Activated CD4-positive, alpha-beta T cell treated with anti-CD3 and anti-CD28 coated beads for 36 hours (primary cell): Measurements from ENCODE around the gene PABPN1L. TPM values are rescaled to one million over a fixed set of nuclear protein-coding genes. Genes with fewer than 3 reads are reported as not detected.

ENCODE experiments used
- ATAC-seq: fragments of 200-7000 bp; cut with Tn5 transposase; one replicate; pipeline ENCODE4 v1.10.0; 2021; ENCODE audit warnings: mild to moderate bottlenecking, moderate library complexity
- CTCF ChIA-PET: fragments of 350-600 bp; sonication (Branson Sonifier 250); formaldehyde crosslinking; loops from one replicate; lab custom pipeline; 2021; ENCODE audit warnings: antibody characterized with exemption; lab: Charles Lee
- POLR2A ChIA-PET: fragments of 350-600 bp; sonication (Branson Sonifier 250); formaldehyde crosslinking; loops from one replicate; lab custom pipeline; 2021; ENCODE audit warnings: antibody characterized with exemption, inconsistent platforms; lab: Charles Lee
- DNase-seq: peaks from one replicate; pipeline ENCODE4 v3.0.0-alpha.2; 2020
- H3K27ac Mint-ChIP-seq: one replicate; pipeline ENCODE4 v1.8.0; 2021; ENCODE audit warnings: mixed read lengths
- H3K27me3 Mint-ChIP-seq: one replicate; pipeline ENCODE4 v1.8.0; 2021; ENCODE audit warnings: mixed read lengths
- H3K36me3 Mint-ChIP-seq: one replicate; pipeline ENCODE4 v1.8.0; 2021; ENCODE audit warnings: low read depth, mixed read lengths
- H3K4me1 Mint-ChIP-seq: one replicate; pipeline ENCODE4 v1.8.0; 2021; ENCODE audit warnings: mixed read lengths
- H3K4me3 Mint-ChIP-seq: one replicate; pipeline ENCODE4 v1.8.0; 2021; ENCODE audit warnings: mild to moderate bottlenecking, moderate library complexity, mixed read lengths
- H3K9me3 Mint-ChIP-seq: one replicate; pipeline ENCODE4 v1.8.0; 2021; ENCODE audit warnings: low read depth, mixed read lengths
- intact Hi-C, 2 experiments: fragments of 100-400 bp; cut with DNase I in 1 of 2; cut with micrococcal nuclease in 1 of 2; formaldehyde crosslinking; loops; one replicate each; pipeline versions ENCODE4 v1.14.2 to v1.15.1; 2022 to 2024; cut with DNase I, micrococcal nuclease
- total RNA-seq, 2 experiments: library from RNA; stranded (reverse); gene quantifications; one replicate each; pipeline ENCODE4 v1.2.3, GENCODE V29; 2021

The PABPN1L gene
- total RNA-seq, 2 experiments from 2014 or later = not detected

DNA sequence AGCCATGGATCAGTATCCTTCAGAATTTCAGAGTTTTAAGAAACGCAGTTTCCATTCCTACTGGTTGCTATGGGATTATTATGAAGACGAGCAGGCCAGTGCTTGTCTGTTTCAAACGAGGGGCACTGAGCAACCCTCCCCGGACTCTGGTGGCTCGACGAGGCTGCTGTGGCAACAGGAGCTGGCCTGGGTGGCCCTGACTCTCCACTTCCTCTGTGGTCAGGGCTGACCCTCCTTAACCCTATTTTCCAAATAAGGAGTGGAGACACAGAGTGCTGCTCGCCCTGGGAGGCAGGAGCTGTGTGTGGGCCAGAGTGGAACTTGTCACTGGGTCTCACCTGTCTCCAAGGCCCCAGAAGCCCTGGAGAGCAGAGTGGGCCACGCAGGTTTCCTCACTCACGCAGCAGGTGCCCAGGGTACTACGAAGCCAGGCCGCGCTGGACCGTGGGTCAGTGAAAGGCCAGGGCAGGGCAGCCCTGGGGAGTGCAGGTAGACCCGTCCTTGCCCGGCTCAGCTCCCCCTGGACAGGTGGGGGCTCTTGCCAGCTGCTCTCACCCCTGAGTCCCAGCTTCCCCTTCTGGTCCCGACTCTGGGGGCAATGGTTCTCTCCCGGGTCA lies 13.0 kb downstream of the PABPN1L start:
- CTCF ChIA-PET = interaction anchor here (0.7 kb wide), 1 partner anchor 66 kb away, joined by 3 read pairs; no protein-coding TSS in a partner anchor
- ATAC-seq (no peak), DNase-seq (no peak)
- Mint-ChIP-seq H3K27ac (no peak overlapping the region), H3K4me3 (no peak overlapping the region), H3K4me1 (peaks cover 18% of the 10 kb centered on the region), H3K36me3 (peaks cover 6% of the 10 kb centered on the region), H3K9me3 (no peaks in the 10 kb centered on the region), H3K27me3 (no peaks in the 10 kb centered on the region)
- intact Hi-C loops = loop anchor here in 1 of 2 experiments (10.0 kb wide), 1 partner anchor 311 kb away; no protein-coding TSS in a partner anchor
- POLR2A ChIA-PET = interaction anchor here (0.6 to 0.7 kb wide), 2 partner anchors 311 to 429 kb away, joined by 3 to 5 read pairs; no protein-coding TSS in a partner anchor

DNA sequence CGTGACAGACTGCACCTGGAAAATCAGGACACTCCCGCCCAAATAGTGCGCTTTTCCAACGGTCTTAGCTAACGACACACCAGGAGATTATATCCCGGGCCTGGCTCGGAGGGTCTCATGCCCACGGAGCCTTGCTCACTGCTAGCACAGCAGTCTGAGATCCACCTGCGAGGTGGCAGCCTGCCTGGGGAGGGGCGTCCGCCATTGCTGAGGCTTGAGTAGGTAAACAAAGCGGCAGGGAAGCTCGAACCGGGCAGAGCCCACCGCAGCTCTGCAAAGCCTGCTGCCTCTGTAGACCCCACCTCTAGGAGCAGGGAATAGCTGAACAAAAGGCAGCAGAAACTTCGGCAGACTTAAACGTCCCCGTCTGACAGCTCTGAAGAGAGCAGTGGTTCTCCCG lies 14.8 kb downstream of the PABPN1L start:
- Mint-ChIP-seq H3K4me1 (peaks cover 9% of the 10 kb centered on the region), H3K4me3 (no peak overlapping the region), H3K27ac (no peak overlapping the region), H3K36me3 (no peaks in the 10 kb centered on the region), H3K27me3 (no peaks in the 10 kb centered on the region), H3K9me3 (no peaks in the 10 kb centered on the region)
- ChIA-PET CTCF (interaction anchor here (0.6 to 0.7 kb wide), 2 partner anchors 388 to 438 kb away, joined by 3 read pairs; no protein-coding TSS in a partner anchor), POLR2A (no interaction called here)
- DNase-seq (no peak), ATAC-seq (no peak)
- intact Hi-C loops = loop anchor here in 1 of 2 experiments (10.0 kb wide), 1 partner anchor 313 kb away; no protein-coding TSS in a partner anchor

DNA sequence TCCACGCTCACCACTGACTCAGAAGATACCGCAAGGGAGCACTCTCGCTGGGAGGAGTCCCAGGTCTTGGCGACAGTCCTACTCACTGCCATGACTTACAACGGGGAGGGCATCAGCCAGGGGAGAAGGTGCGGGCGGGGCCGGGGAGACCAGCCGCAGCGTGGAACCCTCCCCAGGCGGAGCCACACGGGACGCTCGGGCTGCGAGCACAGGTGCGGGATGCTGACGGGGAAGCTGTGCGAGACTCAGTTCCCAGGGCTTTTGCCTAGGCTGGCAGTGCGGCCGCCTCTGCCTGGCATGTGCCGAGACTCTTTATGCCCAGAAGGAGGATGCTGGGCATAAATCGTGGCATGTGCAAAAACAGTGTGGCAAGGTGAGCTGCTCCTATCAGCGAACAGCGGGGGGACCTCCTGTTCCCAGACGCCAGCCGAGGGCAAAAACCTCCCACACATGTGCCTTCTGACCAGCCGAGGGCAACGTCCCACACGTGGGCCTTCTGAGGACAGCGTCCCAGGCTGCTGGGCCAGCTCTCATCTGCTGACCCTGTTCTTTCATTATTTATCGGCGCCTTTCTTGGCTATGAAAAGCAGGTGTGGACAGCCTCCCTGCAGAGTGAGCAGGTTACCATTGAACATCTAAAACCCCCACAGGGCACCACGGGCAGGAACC lies 15.8 kb downstream of the PABPN1L start:
- no peak for ATAC-seq
- Mint-ChIP-seq H3K4me3 (no peak overlapping the region), H3K27me3 (no peaks in the 10 kb centered on the region), H3K4me1 (peaks cover 8% of the 10 kb centered on the region), H3K27ac (no peak overlapping the region), H3K36me3 (no peaks in the 10 kb centered on the region), H3K9me3 (no peaks in the 10 kb centered on the region)
- ChIA-PET CTCF (no interaction called here), POLR2A (no interaction called here)
- intact Hi-C loops = loop anchor here in 1 of 2 experiments (10.0 kb wide), 1 partner anchor 314 kb away; no protein-coding TSS in a partner anchor
- no peak for DNase-seq

DNA sequence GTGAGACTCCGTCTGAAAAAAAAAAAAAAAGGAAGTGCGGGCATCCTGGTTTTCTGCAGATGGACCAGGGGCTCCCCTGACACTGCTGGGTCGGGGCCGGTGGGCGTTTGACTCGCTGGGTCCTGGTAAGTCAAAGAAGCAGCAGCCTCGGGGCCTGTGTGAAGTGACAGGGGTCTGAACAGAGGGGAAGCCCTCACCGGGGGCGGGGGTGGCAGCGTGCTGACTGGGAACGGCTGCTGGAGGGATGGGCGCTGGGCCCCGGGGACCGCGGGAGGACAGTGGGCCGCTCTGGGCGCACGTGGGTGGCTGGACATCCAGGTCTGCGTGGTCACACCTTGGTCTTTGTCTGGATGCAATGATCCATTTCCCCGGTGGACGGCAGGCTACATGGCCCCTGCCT lies 17.9 kb downstream of the PABPN1L start:
- Mint-ChIP-seq H3K9me3 (no peaks in the 10 kb centered on the region), H3K27ac (no peak overlapping the region), H3K27me3 (no peaks in the 10 kb centered on the region), H3K4me3 (no peak overlapping the region), H3K36me3 (no peaks in the 10 kb centered on the region), H3K4me1 (no peaks in the 10 kb centered on the region)
- ATAC-seq (no peak), DNase-seq (no peak)
- ChIA-PET CTCF (no interaction called here), POLR2A (no interaction called here)
- intact Hi-C loops = no loop called here

DNA sequence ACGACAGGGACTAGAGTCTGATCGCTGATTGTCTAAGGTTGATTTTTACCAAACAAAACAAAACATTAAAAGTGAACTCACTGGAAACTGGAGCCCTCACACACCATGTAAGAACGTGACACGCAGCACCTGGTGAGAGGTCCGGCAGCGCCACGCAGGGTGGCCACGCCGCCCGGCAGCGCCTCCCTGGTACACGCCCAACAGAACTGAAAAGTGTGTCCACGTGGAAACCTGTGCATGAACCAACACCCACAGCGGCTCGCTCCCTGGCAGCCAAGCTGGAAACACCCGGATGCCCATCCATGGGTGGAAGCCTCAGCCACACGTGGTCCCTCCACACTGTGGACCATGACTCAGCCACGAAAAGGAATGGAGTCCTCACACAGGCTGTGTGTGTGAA lies 18.8 kb downstream of the PABPN1L start:
- Mint-ChIP-seq H3K9me3 (no peaks in the 10 kb centered on the region), H3K4me1 (no peaks in the 10 kb centered on the region), H3K4me3 (no peak overlapping the region), H3K36me3 (no peaks in the 10 kb centered on the region), H3K27ac (no peak overlapping the region), H3K27me3 (no peaks in the 10 kb centered on the region)
- no peak for DNase-seq
- intact Hi-C loops = no loop called here
- ATAC-seq = no peak
- ChIA-PET POLR2A (no interaction called here), CTCF (no interaction called here)

DNA sequence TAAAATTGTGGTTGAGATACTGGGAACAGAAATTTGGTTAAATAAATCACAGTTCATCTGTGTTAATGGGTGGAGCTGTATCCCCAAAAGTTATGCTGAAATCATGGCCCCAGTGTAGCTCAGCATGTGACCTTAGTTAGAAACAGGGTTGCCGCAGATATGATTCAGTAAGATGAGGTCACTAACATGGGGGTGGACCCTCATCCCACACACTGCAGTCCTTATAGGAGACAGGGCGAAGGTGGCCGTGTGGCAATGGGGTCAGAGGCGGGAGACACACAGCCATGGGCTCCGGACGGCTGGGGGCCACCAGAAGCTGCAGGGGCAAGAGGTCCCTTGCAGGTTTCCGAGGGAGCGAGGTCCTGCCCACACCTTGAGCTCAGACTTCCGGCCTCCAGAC lies 20.4 kb downstream of the PABPN1L start:
- intact Hi-C loops = no loop called here
- ATAC-seq (no peak), DNase-seq (no peak)
- H3K27me3 Mint-ChIP-seq = no peaks in the 10 kb centered on the region
- ChIA-PET POLR2A (no interaction called here), CTCF (interaction anchor here (1.3 kb wide), 1 partner anchor 28 kb away, joined by 3 read pairs; no protein-coding TSS in a partner anchor)
- no peaks in the 10 kb centered on the region for H3K9me3 Mint-ChIP-seq
- H3K4me1 Mint-ChIP-seq = no peaks in the 10 kb centered on the region
- no peak overlapping the region for H3K4me3 Mint-ChIP-seq
- no peak overlapping the region for H3K27ac Mint-ChIP-seq
- H3K36me3 Mint-ChIP-seq = no peaks in the 10 kb centered on the region

DNA sequence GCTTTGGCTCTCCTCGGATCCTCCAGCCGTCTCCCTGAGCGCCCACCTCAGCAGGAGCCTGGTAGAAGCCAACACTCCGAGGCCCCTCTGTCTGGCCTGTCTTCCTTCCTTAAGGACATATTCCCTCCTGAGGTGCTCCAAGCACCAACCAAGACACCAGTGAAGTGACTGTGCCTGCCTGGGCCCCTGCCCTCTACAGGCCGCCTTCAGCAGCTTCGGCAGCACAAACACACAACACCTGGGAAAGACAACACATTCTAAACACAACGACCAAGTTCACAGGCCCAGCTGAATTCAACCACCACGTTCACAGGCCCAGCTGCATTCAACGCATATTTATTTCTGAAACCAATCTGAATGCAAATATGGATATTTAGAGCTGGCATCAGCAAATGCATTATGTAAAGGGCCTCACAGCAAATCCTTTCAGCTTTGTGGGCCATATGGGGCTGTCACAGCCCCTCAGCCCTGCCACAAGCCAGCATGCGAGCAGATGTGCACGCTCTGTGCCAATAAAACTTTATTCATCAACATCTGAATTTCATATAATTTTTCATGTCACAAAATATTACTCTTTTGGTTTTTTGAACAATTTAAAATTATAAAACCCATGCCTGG lies 21.9 kb downstream of the PABPN1L start:
- CTCF ChIA-PET = interaction anchor here (1.5 kb wide), 1 partner anchor 12 kb away, joined by 3 read pairs; no protein-coding TSS in a partner anchor
- H3K4me3 Mint-ChIP-seq = no peak overlapping the region
- POLR2A ChIA-PET = no interaction called here
- no peaks in the 10 kb centered on the region for H3K27me3 Mint-ChIP-seq
- H3K27ac Mint-ChIP-seq = no peak overlapping the region
- intact Hi-C loops = no loop called here
- DNase-seq = no peak
- no peak for ATAC-seq
- no peaks in the 10 kb centered on the region for H3K4me1 Mint-ChIP-seq
- no peaks in the 10 kb centered on the region for H3K9me3 Mint-ChIP-seq
- H3K36me3 Mint-ChIP-seq = peaks cover 3% of the 10 kb centered on the region

DNA sequence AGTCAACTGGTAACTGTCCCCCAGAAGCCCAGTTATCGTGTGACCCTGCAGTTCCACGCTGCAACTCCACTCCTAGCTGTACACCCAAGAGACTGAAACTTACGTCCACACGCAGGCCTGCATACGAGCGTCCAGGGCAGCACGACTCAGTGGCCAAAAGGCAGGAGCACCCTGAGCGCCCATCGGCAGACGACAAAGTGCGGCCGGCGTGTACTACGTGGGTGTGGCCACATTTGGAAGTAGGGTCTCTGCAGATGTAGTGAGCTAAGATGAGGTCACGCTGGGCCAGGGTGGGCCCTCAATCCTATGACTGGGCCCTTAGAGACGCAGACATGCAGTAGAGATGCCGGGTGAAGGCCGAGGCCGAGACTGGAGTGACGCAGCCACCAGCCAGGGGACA lies 23.2 kb downstream of the PABPN1L start:
- Mint-ChIP-seq H3K27me3 (no peaks in the 10 kb centered on the region), H3K27ac (no peak overlapping the region), H3K36me3 (peaks cover 3% of the 10 kb centered on the region), H3K9me3 (no peaks in the 10 kb centered on the region), H3K4me3 (no peak overlapping the region), H3K4me1 (no peaks in the 10 kb centered on the region)
- intact Hi-C loops = no loop called here
- POLR2A ChIA-PET = no interaction called here
- CTCF ChIA-PET = interaction anchor here (0.6 to 1.5 kb wide), 4 partner anchors 11 to 515 kb away, joined by 3 to 4 read pairs (median 3); no protein-coding TSS in a partner anchor
- no peak for DNase-seq
- no peak for ATAC-seq

DNA sequence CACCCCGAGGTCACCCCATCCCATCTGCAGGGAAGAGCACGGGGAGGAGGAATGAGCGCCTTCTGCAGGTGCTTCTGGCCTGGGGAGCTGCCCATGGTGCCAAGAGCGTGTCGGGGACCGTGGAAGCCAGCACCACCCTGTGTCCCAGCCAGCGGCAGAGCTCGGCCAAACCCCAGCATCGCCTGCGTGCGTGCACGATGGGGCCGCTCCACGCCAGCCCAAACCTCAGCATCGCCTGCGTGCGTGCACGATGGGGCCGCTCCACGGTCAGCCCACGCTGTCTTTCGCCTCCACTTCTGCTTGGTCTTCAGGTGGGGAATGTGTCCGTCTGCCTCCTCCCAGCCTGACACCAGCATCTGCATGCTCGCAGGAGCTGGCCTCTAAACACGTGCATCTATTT lies 23.7 kb downstream of the PABPN1L start:
- Mint-ChIP-seq H3K9me3 (no peaks in the 10 kb centered on the region), H3K27ac (no peak overlapping the region), H3K4me3 (no peak overlapping the region), H3K4me1 (no peaks in the 10 kb centered on the region), H3K36me3 (peaks cover 3% of the 10 kb centered on the region), H3K27me3 (no peaks in the 10 kb centered on the region)
- intact Hi-C loops = no loop called here
- no peak for DNase-seq
- ATAC-seq = no peak
- CTCF ChIA-PET = interaction anchor here (1.1 kb wide), 1 partner anchor 30 kb away, joined by 4 read pairs; no protein-coding TSS in a partner anchor
- POLR2A ChIA-PET = no interaction called here

DNA sequence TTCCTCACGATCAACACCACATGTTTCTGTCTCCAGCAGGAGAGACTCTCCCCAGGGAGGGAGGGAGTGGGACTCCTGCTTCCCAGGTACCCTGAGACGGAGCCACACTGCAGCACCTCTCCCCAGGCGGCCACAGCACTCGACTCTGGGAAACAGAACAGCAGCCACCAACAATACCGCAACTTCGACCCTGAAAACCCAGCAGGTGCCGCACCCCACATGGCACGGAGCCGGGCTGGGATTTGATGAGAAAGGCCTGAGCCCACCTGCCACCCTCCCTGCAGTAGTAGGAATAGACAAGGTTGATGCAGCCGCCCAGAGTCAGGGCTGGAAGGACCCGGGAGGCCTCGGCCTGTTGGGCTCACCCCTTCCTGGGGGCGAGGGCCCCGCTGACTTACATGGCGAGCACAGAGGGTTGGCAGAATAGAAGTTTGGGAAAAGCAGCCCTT lies 24.1 kb downstream of the PABPN1L start:
- H3K27me3 Mint-ChIP-seq = no peaks in the 10 kb centered on the region
- H3K4me3 Mint-ChIP-seq = no peak overlapping the region
- peaks cover 3% of the 10 kb centered on the region for H3K36me3 Mint-ChIP-seq
- DNase-seq (no peak), ATAC-seq (no peak)
- no peak overlapping the region for H3K27ac Mint-ChIP-seq
- intact Hi-C loops = no loop called here
- ChIA-PET POLR2A (no interaction called here), CTCF (interaction anchor here (1.1 kb wide), 1 partner anchor 30 kb away, joined by 4 read pairs; no protein-coding TSS in a partner anchor)
- no peaks in the 10 kb centered on the region for H3K4me1 Mint-ChIP-seq
- no peaks in the 10 kb centered on the region for H3K9me3 Mint-ChIP-seq

DNA sequence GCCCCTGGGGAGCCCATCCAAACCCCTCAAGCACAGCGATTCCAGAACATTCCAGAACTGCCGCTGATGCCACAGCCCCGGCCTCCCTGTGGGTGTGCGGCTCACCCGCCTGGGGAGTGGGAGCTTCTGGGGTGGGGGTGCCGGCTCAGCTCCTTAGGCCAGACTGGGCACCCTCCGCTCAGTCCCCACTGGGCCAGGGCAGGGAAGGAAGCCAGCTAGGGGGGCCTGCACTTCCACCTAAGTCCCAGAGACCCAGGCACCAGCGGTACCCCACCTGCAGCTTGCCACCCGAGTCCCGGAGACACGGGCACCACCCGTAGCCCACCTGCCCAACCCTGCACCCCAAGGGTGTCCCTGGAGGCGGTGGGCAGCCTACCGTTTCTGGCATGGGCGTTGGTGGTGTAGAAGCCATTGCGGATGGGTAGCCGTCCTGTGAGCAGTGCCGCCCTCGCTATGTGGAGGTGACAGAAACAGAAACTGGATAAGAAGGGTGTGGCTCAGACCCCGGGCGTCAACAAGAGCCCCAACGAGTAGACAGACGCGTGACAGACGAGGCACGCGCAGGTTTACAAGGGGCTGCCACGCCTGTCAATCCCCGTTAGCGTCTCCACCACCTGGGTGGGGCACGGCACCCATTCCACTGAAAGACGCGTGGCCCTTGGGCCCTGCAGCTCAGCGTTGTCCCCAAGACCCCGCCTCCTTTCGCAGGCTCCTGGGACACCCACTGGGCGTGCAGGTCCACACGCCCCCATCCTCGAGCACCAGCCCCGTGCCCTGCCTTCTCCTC lies 24.7 kb downstream of the PABPN1L start:
- CTCF ChIA-PET = no interaction called here
- Mint-ChIP-seq H3K4me1 (no peaks in the 10 kb centered on the region), H3K27me3 (no peaks in the 10 kb centered on the region), H3K36me3 (peaks cover 3% of the 10 kb centered on the region), H3K27ac (no peak overlapping the region), H3K4me3 (no peak overlapping the region), H3K9me3 (no peaks in the 10 kb centered on the region)
- DNase-seq (no peak), ATAC-seq (no peak)
- POLR2A ChIA-PET = no interaction called here
- intact Hi-C loops = no loop called here
